AG08396 (cell line): ENCODE results near the gene MKLN1.
"Not testable (repeated sequence)": the region's sequence is repeated elsewhere in the genome, so short reads cannot be mapped to it uniquely, and the experiment has no call there.

Experiments
- DNase-seq: peaks from one replicate; pipeline ENCODE4 v3.0.0; 2012; ENCODE audit warnings: low spot score, mixed read lengths

The MKLN1 gene

GRCh38 chr7:131401194-131401593, 73.5 kb downstream of the MKLN1 start:
- DNase-seq = no peak

GRCh38 chr7:131403322-131403721, 75.6 kb downstream of the MKLN1 start:
- no peak for DNase-seq

GRCh38 chr7:131404226-131404911, 76.7 kb downstream of the MKLN1 start:
- DNase-seq = no peak

DNA sequence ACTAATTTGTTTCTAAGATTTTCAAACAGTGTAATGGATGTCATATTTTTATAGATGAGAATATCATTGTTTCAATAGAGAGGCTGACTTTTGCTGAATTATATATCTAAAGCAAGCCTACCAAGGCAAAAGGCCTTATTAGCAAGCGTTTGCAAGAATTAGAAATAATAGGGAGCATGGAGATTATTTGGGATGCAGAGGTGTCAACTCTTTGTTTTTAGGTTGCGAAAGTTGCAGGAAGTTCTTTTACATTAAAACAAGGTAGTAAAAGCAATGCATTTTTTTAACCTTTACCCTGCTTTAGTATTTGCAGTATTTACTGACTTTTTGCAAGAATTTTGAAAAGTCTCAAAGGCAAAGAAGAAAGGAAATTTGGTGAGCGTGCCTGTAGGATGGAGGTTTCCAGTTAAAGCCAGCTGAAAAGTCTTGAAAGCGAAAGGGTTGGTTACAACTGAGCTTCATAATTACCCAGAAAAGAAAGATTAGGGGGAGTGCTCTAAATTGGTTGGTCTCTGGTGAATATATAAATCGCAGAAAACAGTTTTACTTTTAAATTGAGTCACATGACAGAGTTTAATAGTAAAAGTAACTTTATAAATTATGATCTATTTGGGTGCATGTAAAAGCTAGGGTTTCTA, 81.6 kb downstream of the MKLN1 start:
- no peak for DNase-seq

DNA sequence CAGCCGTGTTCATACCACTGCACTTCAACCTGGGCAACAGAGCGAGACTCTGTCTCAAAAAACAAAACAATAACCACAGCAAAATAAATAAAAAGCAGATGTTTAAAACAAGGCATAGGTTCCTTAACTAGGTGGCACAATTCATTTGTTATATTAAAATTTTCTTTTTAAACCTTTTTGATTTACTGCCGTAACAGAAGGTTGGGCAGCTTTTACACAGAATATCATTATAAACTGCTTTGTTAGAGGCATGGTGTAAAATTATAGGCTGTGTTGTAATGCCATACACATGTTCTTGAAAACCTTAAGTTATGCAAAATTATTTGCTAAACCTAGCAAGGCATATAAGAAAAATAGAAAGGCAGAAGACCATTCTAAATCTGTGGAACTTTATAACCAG, 84.4 kb downstream of the MKLN1 start:
- no peak for DNase-seq

DNA sequence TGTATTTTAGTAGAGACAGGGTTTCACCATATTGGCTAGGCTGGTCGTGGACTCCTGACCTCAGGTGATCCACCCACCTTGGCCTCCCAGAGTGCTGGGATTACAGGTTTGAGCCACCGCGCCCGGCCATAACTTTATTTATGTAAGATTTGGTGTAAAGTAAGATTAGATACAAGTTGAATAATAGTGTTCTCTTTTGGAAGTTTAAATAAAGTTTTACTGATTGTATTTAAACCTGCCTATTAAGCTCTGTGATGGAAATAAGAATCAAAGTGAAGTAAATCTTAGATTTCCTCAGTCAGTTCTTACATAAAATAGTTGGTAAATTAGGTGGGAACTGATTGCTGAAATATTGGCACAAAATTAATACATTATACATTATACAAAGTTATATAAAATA, 86.0 kb downstream of the MKLN1 start:
- no peak for DNase-seq

GRCh38 chr7:131424219-131424822, 96.6 kb downstream of the MKLN1 start:
- DNase-seq = peak; percentile 11

GRCh38 chr7:131425992-131426391, 98.3 kb downstream of the MKLN1 start:
- no peak for DNase-seq

DNA sequence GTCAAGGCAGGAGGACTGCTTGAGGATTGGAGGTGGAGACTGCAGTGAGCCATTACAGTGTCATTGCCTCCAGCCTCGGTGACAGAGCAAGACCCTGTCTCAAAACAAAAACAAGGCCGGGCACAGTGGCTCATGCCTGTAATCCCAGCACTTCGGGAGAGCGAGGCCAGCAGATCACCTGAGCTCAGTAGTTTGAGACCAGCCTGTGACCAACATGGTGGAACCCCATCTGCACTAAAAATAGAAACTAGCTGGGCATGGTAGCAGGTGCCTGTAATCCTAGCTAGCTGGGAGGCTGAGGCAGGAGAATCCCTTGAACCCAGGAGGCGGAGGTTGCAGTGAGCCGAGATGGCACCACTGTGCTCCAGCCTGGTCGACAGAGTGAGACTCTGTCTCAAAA, 103.2 kb downstream of the MKLN1 start:
- DNase-seq = not testable (repeated sequence)

- peak; percentile 36 for DNase-seq
Measured at GRCh38 chr7:131431289-131431688, 103.6 kb downstream of the MKLN1 start.

DNA sequence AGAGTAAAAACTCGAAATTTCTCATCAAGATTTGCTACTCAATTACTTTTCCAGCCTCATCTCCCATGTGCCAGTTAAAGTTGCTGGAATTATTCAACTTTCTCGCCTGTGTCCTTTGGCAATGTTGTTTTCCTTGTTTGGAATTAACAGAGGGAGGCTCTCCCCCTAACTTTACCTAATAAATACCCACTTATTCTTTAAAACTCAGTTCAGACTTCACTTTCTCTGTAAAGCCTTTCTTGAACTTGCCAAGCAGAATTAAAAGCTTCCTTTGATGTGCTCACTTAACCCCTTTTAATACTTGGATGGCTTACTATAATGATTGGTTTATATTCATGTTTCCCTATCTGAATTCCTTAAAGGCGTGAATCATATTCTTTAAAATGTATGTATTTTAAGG, 104.1 kb downstream of the MKLN1 start:
- no peak for DNase-seq

GRCh38 chr7:131436384-131436783, 108.7 kb downstream of the MKLN1 start:
- DNase-seq = no peak

- DNase-seq = no peak
Measured at GRCh38 chr7:131438969-131439368, 111.3 kb downstream of the MKLN1 start.

DNA sequence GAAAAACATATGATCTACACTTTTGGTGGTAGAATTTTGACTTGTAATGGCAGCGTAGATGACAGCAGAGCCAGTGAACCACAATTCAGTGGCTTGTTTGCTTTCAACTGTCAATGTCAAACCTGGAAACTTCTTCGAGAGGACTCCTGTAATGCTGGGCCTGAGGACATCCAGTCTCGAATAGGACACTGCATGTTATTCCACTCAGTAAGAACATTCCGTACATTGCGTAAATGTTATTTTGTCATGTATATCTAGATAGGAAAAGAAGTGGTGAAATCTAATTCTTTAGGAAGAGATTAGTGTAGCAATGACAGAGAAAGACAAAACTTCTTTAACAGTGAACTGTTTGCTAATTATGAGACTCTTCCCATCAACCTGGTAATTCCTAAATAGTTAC, 115.8 kb downstream of the MKLN1 start:
- DNase-seq = no peak

DNA sequence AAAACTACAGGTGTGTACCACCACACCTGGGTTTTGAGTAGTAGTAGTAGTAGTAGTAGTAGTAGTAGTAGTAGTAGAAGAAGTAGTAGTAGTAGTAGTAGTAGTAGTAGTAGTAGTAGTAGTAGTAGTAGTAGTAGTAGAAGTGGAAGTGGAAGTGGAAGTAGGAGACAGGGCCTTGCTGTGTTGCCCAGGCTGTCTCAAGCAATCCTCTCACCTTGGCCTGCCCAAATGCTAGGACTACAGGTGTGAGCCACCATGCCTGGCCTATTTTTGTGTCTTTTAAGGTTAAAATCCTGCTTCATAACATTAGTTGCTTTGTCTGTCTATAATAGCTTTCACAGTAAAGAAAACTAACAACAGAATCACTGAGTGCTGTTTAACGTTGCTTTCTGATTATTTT, 117.0 kb downstream of the MKLN1 start:
- DNase-seq = no peak

DNA sequence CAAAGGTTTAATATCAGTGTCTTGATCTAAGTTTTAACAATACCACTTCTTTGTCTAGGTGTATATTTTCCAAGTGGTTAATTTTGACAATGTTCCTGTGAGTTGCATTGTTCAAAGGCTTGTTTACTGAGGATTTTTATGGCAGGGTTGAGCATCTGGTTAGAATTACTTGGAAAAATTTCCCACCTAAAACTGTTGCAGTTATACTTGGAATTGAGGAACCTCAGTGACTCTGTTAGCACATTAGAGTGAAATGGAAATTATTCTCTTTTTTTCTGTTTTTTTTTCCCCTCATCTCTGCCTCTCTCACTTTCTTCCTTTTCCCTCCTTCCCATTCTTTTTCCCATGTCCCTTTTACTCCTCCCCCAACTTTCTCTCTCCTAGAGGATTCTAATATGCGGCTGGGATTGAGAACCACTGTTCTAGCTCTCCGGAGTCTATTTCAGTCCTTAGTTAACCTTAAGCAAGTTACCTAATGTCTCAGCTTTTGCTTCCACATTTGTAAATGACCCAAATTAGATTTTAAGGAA, 121.8 kb downstream of the MKLN1 start:
- DNase-seq = no peak

DNA sequence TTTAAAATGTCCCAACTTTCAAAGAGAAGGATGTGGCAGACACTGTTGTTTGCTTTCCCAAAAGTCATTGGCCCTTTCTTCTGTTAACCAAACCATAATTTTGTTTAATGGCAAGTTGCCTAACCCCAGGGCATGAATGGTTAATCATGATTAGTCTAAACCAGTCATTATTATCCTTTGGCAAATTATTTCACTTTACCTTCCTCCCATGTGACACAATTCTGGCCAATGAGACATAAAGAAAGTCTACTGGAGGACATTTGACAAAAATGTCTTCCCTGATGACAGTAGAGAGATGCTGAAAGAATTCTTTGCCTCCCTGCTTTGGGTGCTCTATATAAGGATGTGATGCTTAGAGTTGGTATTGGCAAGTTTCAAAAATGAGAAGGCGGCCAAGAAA, 126.8 kb downstream of the MKLN1 start:
- no peak for DNase-seq

- DNase-seq = no peak
Measured at GRCh38 chr7:131455001-131455400, 127.3 kb downstream of the MKLN1 start.

- DNase-seq = no peak
Measured at GRCh38 chr7:131455546-131455945, 127.9 kb downstream of the MKLN1 start.

DNA sequence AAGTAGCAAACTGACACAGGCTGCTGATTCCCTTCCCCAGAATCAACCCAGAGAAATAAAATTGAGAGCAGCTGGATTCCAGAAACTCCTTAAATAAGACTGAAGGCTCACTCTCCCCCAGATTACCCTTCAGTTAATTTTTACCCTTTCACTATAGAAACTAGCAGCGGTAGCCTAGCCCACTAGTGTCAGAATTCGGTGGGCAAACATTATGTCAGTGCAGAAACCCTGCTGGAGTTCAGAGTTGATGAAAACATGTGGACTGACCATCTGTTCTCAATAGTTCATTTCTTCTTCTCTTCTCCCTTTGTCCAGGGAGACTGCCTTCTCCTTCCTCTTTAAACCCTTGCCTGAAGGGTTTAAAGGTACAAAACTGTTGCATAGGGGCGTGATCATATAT, 128.7 kb downstream of the MKLN1 start:
- no peak for DNase-seq

DNA sequence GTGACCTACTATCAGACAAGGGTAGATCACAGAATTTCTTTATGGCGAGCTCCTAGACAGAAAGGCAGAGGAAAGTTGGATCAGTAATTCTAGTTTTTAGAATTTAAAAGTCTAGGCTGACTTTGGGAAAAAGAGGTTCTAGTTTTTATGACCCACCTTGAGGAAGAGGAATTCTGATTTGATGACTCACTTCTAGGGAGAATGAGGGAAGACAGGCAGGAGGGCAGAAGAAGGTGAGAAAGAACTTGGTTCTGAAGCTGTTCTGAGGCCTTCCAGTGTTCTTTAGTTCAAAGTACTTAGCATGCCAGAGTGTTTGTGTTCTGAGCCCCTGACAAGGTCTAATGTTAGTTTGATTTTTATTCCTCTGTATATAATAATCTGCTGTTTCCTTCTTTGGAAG, 131.6 kb downstream of the MKLN1 start:
- DNase-seq = no peak

- no peak for DNase-seq
Measured at GRCh38 chr7:131462059-131462458, 134.4 kb downstream of the MKLN1 start.

GRCh38 chr7:131462715-131463114, 135.0 kb downstream of the MKLN1 start:
- not testable (repeated sequence) for DNase-seq
